ENCODE data around the gene F2R. TPM values are rescaled to one million over a fixed set of nuclear protein-coding genes. Genes with fewer than 3 reads are reported as not detected.
"Not testable (repeated sequence)": the region's sequence is repeated elsewhere in the genome, so short reads cannot be mapped to it uniquely, and the experiment has no call there.

The F2R gene
- total RNA-seq, 1 experiment from 2014 or later: 6.3 TPM

GRCh38 chr5:76771705-76772405, 55.9 kb downstream of the F2R start:
- DNase-seq: no peak
- Histone ChIP-seq H3K4me3 (ENCODE audit: low read depth, low read length) (no peak overlapping the region), H3K4me1 (peaks cover 7% of the 10 kb centered on the region), H3K9me3 (no peaks in the 10 kb centered on the region), H3K36me3 (ENCODE audit: control insufficient read depth, insufficient read depth, low read length) (no peaks in the 10 kb centered on the region), H3K27me3 (replicated peaks; ENCODE audit: control insufficient read depth, insufficient read depth, low read length) (no peaks in the 10 kb centered on the region)
- peaks cover 8% of the 10 kb centered on the region for H3K4me1 Mint-ChIP-seq (ENCODE audit: low read depth, unreplicated experiment)
- CTCF ChIA-PET: no interaction called here
- intact Hi-C loops (cut with micrococcal nuclease; ENCODE audit: unreplicated experiment): no loop called here
- BruUV-seq (replicated peaks): no TSS peak
- TF ChIP-seq CTCF (IDR thresholded peaks at IDR 0.05; ENCODE audit: insufficient read depth in 1 of 2, low read depth in 1 of 2, low read length in 1 of 2, severe bottlenecking in 1 of 2, unreplicated experiment in 1 of 2): no peak
- H3K27ac Mint-ChIP-seq (ENCODE audit: unreplicated experiment): no peak overlapping the region
- H3K27me3 Mint-ChIP-seq (ENCODE audit: insufficient read depth, unreplicated experiment): no peaks in the 10 kb centered on the region
- no peaks in the 10 kb centered on the region for H3K36me3 Mint-ChIP-seq (ENCODE audit: insufficient read depth, unreplicated experiment)
- H3K9me3 Mint-ChIP-seq (ENCODE audit: unreplicated experiment): no peaks in the 10 kb centered on the region
- H3K4me3 Mint-ChIP-seq (ENCODE audit: unreplicated experiment): no peak overlapping the region
- POLR2A ChIA-PET: no interaction called here

- Mint-ChIP-seq H3K27me3 (ENCODE audit: insufficient read depth, unreplicated experiment) (no peaks in the 10 kb centered on the region), H3K4me3 (ENCODE audit: unreplicated experiment) (no peak overlapping the region), H3K9me3 (ENCODE audit: unreplicated experiment) (no peaks in the 10 kb centered on the region), H3K36me3 (ENCODE audit: insufficient read depth, unreplicated experiment) (no peaks in the 10 kb centered on the region), H3K27ac (ENCODE audit: unreplicated experiment) (no peak overlapping the region), H3K4me1 (ENCODE audit: low read depth, unreplicated experiment) (peaks cover 8% of the 10 kb centered on the region)
- no peak for TF ChIP-seq CTCF (IDR thresholded peaks at IDR 0.05; ENCODE audit: insufficient read depth in 1 of 2, low read depth in 1 of 2, low read length in 1 of 2, severe bottlenecking in 1 of 2, unreplicated experiment in 1 of 2)
- no peak for DNase-seq
- no peaks in the 10 kb centered on the region for H3K9me3 ChIP-seq
- ChIA-PET CTCF (interaction anchor here (3.8 kb wide), 1 partner anchor 174 kb away, joined by 47 read pairs; no protein-coding TSS in a partner anchor), POLR2A (no interaction called here)
- H3K4me1 ChIP-seq: peaks cover 7% of the 10 kb centered on the region
- BruUV-seq (replicated peaks): no TSS peak
- H3K36me3 ChIP-seq (ENCODE audit: control insufficient read depth, insufficient read depth, low read length): no peaks in the 10 kb centered on the region
- H3K4me3 ChIP-seq (ENCODE audit: low read depth, low read length): no peak overlapping the region
- intact Hi-C loops (cut with micrococcal nuclease; ENCODE audit: unreplicated experiment): no loop called here
- H3K27me3 ChIP-seq (replicated peaks; ENCODE audit: control insufficient read depth, insufficient read depth, low read length): no peaks in the 10 kb centered on the region
These were observed 60.0 kb downstream of the F2R start for GRCh38 chr5:76775921-76776320.

GRCh38 chr5:76776391-76776790, 60.5 kb downstream of the F2R start:
- POLR2A ChIA-PET: no interaction called here
- no peak for TF ChIP-seq CTCF (IDR thresholded peaks at IDR 0.05; ENCODE audit: insufficient read depth in 1 of 2, low read depth in 1 of 2, low read length in 1 of 2, severe bottlenecking in 1 of 2, unreplicated experiment in 1 of 2)
- Mint-ChIP-seq H3K27me3 (ENCODE audit: insufficient read depth, unreplicated experiment) (no peaks in the 10 kb centered on the region), H3K9me3 (ENCODE audit: unreplicated experiment) (no peaks in the 10 kb centered on the region), H3K27ac (ENCODE audit: unreplicated experiment) (no peak overlapping the region), H3K36me3 (ENCODE audit: insufficient read depth, unreplicated experiment) (no peaks in the 10 kb centered on the region), H3K4me3 (ENCODE audit: unreplicated experiment) (no peak overlapping the region), H3K4me1 (ENCODE audit: low read depth, unreplicated experiment) (peaks cover 8% of the 10 kb centered on the region)
- BruUV-seq (replicated peaks): no TSS peak
- intact Hi-C loops (cut with micrococcal nuclease; ENCODE audit: unreplicated experiment): no loop called here
- H3K27me3 ChIP-seq (replicated peaks; ENCODE audit: control insufficient read depth, insufficient read depth, low read length): no peaks in the 10 kb centered on the region
- CTCF ChIA-PET: interaction anchor here (3.8 kb wide), 1 partner anchor 175 kb away, joined by 47 read pairs; no protein-coding TSS in a partner anchor
- no peak for DNase-seq
- no peaks in the 10 kb centered on the region for H3K36me3 ChIP-seq (ENCODE audit: control insufficient read depth, insufficient read depth, low read length)
- no peak overlapping the region for H3K4me3 ChIP-seq (ENCODE audit: low read depth, low read length)
- no peaks in the 10 kb centered on the region for H3K9me3 ChIP-seq
- H3K4me1 ChIP-seq: peaks cover 7% of the 10 kb centered on the region

- H3K27ac Mint-ChIP-seq (ENCODE audit: unreplicated experiment); H3K4me3 Mint-ChIP-seq (ENCODE audit: unreplicated experiment); H3K9me3 ChIP-seq; DNase-seq; BruUV-seq (replicated peaks); H3K4me3 ChIP-seq (ENCODE audit: low read depth, low read length); H3K27me3 Mint-ChIP-seq (ENCODE audit: insufficient read depth, unreplicated experiment); H3K4me1 Mint-ChIP-seq (ENCODE audit: low read depth, unreplicated experiment); intact Hi-C loops (cut with micrococcal nuclease; ENCODE audit: unreplicated experiment); H3K36me3 ChIP-seq (ENCODE audit: control insufficient read depth, insufficient read depth, low read length); H3K27me3 ChIP-seq (replicated peaks; ENCODE audit: control insufficient read depth, insufficient read depth, low read length); H3K36me3 Mint-ChIP-seq (ENCODE audit: insufficient read depth, unreplicated experiment); H3K9me3 Mint-ChIP-seq (ENCODE audit: unreplicated experiment): not testable (repeated sequence)
- ChIA-PET CTCF (interaction anchor here (0.6 kb wide), 1 partner anchor 16 kb away, joined by 6 read pairs; no protein-coding TSS in a partner anchor), POLR2A (interaction anchor here (0.6 kb wide), 1 partner anchor 228 kb away, joined by 12 read pairs; no protein-coding TSS in a partner anchor)
- peaks cover 11% of the 10 kb centered on the region for H3K4me1 ChIP-seq
These were observed 64.7 kb downstream of the F2R start for GRCh38 chr5:76780616-76781015.
